ENCODE data around the gene OR2M2. TPM values are rescaled to one million over a fixed set of nuclear protein-coding genes. Genes with fewer than 3 reads are reported as not detected.

The OR2M2 gene, protein sequence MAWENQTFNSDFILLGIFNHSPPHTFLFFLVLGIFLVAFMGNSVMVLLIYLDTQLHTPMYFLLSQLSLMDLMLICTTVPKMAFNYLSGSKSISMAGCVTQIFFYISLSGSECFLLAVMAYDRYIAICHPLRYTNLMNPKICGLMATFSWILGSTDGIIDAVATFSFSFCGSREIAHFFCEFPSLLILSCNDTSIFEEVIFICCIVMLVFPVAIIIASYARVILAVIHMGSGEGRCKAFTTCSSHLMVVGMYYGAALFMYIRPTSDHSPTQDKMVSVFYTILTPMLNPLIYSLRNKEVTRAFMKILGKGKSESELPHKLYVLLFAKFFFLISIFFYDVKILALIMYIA
- polyA plus RNA-seq (ENCODE audit: insufficient read length): not detected

DNA sequence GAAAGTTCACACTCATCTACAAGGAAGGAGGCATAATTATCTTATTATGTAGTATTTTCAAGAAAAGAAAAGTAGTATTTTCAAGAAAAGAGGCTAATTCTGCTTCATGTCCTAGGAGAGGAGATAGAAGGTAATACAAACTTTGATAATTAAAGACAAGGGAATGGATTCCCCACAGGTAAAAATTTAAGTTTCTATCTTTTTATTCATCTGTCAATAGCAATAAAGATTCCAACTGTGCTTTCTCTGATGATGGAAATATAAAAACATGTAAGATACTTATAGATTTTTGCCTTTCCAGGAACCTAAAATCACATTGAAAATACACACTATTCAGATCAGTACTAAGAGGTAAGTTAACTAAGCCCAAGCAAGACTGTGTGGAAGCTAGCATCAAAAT lies at the start of gene OR2M2:
TSS of gene OR2M2 (plus strand) at position 301 of the 400 bp plus-strand sequence. CDS start 5,165 bp downstream, outside the sequence.
- DNase-seq (ENCODE audit: low read depth): no peak

DNA sequence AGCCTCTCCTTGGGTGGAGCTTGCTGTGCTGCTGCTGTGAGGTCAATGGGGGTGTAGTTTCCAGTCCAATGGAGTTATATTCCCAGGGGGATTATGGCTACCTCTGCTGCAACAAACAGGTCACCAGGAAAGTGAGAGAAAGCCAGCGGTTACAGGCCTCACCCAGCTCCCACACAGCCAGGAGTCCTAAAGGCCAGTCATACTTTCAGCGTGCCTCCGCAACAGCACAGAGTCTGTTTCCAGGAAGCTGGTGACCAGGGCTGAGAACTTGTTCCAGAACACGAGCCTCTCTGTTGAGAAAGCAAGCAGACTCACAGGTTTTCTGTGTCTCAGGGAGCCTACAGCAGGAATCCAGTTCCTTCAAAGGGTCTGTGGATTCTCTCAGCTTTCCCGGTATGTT lies 47.0 kb upstream of the OR2M2 start:
- DNase-seq (ENCODE audit: low read depth): no peak

DNA sequence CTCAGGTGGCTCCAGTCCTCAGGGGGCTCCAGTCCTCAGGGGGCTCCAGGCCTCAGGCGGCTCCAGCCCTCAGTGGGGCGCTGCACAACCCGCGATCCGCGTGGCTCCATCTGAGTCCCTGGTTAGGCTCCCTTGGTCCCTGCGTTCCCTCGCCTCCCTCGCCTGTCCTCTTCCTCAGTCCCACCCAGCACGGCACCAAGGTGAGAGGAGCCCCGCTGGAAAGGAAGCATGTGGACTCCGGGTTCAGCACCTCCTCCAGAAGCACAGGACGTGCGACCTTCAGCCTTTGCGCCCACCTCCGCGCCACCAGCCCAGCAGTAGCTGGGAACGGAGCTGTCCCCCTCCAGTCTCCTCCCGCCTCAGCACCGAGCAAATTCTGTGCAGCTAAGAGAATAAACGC lies 37.8 kb upstream of the OR2M2 start:
- DNase-seq (ENCODE audit: low read depth): no peak

DNA sequence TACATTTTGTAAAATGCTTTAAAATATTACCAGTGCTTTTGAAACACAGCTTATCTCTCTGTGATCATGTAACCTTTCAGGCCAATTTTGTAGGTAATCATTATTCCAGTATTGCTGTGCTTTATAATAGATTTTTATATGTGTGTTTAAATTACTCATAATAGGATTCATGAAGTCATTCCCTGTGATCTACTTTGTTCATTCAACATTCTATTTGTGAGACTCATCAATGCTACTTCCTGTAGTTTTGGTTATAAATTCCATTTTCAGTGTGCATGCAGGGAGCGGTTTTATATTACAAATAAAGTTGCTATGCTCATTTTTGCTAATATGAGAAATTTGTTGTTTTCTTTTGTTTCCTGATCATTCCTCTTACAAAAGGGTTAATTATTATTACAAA lies 33.8 kb upstream of the OR2M2 start:
- no peak for DNase-seq (ENCODE audit: low read depth)

DNA sequence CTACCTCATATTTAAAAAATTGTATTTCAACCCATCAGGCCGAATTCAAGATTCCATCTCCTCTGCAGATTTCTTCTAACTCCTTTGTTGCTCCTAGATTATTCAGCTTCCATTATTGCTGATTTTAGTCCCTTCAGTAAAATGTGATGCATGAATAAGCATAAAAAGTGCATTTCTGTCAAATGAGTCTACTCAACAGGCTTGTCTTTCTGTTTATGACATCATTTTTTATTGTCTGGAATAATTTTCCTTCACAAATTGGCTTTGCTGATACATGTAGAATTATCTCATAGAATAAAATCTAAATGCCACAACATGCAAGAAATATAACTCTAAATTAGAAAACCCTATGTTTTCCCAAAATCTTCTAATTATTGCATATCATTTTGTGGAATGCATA lies 31.3 kb upstream of the OR2M2 start:
- no peak for DNase-seq (ENCODE audit: low read depth)

DNA sequence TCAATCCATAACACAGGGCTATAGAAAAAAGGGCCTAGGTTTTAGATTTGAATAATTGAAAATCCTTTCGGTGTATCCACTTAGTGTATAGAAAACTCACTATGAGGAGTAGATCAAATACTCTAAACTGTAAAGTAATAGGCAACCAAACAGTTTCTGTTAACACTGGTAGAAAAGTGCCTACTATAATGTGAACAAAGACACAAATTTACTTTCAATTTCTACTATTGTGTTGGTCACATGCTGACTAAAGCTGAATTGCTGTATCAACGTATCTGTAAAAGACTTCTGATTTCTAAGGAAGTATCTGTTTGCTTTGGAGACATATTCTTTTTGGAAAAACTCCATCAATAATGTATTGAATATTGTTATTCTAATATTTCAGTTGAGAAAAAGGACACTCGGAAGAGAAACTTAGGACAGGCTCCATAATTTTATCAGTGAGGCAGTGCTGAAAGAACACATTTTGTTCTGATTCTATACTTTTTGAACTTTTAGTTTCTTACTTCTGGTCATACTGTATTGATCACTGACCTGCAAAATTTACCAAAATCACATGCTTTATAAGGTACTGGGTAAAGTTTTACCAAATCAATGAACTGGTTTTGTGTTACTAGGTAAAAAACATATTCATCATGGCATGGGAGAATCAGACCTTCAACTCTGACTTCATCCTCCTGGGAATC lies 30.0 kb upstream of the OR2M2 start, which contains the start of gene OR2M5:
TSS of gene OR2M5 (plus strand) at position 636 of the 686 bp plus-strand sequence. CDS start at position 636, 0 bp downstream.
- no peak for DNase-seq (ENCODE audit: low read depth)

DNA sequence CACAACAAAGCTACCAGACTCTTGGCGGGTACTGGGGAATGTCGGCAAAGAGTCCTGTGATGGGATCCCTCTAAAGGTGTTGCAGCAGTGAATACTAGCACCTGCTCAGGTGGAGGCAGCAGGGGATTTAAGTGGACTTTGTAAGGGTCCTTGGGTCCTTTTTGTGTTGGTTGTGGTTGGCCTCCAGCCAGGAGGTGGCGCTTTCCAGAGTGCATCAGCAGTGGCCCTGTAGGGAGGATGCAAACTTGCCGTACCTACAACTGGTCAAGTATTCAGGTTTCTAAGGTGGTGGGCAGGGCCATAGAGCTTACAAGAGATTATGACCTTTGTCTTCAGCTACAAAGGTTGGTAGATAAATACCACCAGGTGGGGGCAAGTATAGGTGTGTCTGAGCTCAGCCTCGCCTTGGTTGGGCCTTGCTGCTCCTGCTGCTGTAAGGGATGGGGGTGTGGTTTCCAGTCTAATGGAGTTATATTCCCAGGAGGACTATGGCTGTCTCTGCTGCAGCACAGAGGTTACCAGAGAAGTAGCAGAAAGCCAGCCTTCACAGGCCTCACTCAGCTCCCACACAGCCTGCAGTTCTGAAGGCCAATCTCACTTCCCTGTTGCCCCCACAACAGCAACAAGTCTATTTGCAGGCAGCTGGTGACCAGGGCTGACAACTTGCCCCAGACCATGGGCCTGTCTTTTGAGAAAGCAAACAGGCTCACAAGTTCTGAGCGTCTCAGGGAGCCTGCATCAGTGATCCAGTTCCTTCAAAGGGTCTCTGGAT lies 22.4 kb upstream of the OR2M2 start:
- DNase-seq (ENCODE audit: low read depth): no peak

DNA sequence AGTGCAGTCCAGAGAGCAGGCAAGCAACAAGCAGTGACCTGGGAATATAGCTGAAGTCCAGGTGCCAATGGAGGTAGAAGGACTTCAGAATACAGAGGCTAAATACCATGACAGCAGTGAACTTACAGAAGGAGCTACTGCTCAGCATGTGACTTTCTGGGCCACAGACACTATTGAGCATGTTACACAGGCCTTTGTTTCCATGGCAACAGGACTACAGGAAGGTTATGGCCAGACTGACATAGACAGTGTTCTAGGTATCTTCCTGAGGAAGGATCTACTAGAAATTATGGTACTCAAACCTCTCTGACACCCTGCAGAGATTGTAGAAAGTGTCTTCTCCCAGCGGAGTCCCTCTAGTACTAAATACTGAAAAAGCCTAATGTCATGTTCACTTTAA lies 18.7 kb upstream of the OR2M2 start:
- no peak for DNase-seq (ENCODE audit: low read depth)

DNA sequence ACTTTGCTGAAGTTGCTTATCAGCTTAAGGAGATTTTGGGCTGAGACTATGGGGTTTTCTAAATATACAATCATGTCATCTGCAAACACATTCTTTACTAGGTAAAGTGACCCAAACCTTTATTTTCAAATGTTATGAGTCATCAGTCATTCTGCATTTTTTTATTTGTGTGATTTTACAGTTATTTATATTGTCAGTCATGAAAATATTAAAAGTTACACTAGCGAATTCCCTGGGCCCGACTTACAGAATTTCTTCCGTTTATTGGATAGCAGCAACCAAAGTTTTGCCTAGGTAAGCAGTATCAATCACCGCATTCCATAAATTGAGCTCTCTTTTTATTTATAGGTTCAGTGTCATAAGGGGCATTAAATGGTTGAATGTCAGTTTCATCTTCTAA lies 15.9 kb upstream of the OR2M2 start:
- DNase-seq (ENCODE audit: low read depth): no peak

DNA sequence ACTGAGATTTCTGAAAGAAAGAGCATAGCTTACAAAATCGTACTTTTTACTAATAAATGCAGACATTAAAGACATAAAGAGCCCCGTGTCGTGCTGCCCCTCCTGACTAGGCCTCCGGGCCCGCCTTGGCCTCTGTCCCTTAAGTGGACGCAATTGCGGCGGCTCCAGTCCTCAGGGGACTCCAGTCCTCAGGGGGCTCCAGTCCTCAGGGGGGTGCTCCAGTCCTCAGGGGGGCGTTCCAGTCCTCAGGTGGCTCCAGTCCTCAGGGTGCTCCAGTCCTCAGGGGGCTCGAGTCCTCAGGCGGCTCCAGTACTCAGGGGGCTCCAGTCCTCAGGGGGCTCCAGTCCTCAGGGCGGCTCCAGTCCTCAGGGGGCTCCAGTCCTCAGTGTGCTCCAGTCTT lies 10.6 kb upstream of the OR2M2 start:
- no peak for DNase-seq (ENCODE audit: low read depth)

DNA sequence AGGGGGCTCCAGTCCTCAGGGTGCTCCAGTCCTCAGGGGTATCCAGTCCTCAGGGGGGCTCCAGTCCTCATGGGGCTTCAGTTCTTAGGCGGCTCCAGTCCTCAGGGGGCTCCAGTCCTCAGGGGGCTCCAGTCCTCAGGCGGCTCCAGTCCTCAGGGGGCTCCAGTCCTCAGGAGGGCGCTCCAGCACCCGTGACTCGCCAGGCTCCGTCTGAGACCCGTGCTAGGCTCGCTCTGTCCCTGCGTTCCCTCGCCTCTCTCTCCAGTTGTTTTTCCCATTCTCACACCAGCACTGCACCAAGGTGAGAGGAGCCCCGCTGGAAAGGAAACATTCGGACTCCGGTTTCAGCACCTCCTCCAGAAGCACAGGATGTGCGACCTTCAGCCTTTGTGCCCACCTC lies 9.4 kb upstream of the OR2M2 start:
- no peak for DNase-seq (ENCODE audit: low read depth)

DNA sequence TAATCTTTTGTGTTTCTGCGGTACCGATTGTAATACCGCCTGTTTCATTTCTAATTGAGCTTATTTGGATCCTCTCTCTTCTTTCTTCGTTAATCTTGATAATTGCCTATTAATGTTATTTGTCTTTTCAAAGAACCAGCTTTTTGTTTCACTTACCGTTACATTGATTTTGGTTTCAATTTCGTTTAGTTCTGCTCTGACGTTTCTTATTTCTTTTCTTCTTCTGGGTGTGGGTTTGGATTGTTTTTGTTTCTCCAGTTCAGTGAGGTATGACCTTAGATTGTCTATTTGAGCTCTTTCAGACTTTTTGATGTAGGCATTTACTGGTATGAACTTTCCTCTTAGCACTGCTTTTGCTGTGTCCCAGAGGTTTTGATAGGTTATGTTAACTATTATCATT lies 9.4 kb downstream of the OR2M2 start:
- DNase-seq (ENCODE audit: low read depth): no peak

DNA sequence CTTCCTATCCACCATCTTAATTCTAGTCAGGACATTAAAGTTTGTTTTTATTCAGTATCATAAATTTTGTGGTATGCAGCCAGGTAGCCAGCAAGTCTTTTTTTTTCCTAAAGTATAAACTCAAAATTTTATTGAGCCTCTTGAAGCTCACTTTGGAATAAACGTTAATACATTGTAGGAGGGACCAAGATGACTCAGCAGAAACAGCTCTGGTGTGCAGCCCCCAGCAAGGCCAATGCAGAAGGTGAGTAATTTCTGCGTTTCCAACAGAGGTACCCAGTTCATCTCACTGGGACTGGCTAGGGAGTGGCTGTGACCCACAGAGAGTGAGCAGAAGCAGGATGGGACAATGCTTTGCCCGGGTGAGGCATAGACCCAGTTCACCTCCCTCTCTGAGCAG lies 12.7 kb downstream of the OR2M2 start:
- DNase-seq (ENCODE audit: low read depth): no peak

DNA sequence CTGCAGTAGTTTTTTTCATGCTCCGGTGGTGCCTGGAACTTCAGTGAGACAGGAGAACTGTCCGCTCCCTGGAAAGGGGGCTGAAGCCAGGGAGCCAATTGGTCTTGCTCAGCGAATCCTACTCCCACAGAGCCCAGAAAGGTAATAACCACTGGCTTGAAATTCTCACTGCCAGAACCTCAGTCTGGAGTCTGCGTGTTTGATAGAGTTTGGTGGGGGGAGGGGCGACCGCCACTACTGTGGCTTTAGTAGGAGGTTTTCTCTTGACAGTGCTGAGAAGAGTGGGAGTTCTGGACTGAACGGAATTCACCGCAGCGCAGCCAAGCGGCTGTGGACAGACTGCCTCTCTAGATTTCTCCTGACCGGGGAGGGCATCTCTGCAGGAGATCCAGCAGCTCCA lies 14.4 kb downstream of the OR2M2 start:
- no peak for DNase-seq (ENCODE audit: low read depth)

DNA sequence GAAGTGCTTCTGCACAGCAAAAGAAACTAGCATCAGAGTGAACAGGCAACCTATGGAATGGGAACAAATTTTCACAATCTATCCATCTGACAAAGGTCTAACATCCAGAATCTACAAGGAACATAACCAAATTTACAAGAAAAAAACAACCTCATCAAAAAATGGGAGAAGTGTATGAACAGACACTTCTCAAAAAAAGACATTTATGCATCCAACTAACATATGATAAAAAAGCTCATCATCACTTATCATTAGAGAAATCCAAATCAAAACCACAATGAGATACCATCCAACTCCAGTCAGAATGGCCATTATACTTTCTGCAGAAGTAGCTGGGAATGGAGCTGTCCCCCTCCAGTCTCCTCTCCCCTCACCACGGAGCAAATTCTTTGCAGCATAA lies 19.5 kb downstream of the OR2M2 start:
- no peak for DNase-seq (ENCODE audit: low read depth)

DNA sequence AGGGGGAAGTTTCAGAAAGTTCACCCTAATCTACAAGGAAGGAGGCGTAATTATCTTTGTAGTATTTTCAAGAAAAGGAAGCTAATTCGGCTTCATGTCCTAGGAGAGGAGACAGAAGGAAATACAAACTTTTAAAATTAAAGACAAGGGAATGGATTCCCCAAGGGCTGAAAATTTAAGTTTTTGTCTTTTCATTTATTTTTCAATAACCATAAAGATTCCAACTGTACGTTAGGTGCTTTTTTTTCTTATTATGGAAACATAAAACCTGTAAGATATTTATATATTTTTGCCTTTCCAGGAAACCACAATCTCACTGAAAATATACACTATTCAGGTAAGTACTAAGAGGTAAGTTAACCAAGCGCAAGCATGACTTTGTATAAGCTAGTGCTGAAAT lies 22.3 kb downstream of the OR2M2 start, which contains the start of gene OR2M3:
TSS of gene OR2M3 (plus strand) at position 301 of the 400 bp plus-strand sequence. CDS start 5,803 bp downstream, outside the sequence.
- no peak for DNase-seq (ENCODE audit: low read depth)

DNA sequence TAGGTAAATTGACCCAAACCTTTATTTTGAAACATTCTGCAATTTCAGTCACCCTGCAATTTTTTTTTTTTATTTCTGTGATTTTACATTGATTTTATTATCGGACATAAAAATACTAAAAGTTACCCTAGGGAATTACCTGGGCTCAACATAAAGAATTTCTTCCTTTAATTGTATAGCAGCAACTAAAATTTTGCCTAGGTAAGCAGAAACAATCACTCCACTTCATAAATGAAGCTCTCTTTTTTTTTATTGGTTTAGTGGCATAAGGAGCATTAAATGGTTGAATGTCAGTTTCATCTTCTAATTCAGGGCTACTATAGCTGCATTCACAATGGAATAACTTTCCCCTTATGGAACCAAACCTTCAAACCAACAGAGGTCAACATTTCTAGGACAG lies 41.3 kb downstream of the OR2M2 start:
- no peak for DNase-seq (ENCODE audit: low read depth)

DNA sequence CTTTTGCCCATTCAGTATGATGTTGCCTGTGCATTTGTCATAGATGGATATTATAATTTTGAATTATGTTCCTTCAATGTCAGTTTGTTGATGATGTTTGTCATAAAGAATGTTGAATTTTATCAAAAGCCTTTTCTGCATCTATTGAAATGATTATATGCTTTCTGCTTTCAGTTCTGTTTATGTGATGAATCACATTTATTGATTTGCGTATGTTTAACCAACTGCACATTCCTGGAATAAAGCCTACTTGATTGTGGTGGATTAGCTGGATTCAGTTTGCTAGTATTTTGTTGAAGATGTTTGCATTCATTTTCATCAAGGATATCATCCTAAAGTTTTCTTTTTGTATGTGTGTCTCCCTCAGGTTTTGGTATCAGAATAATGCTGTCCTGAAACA lies 50.9 kb downstream of the OR2M2 start:
- no peak for DNase-seq (ENCODE audit: low read depth)

DNA sequence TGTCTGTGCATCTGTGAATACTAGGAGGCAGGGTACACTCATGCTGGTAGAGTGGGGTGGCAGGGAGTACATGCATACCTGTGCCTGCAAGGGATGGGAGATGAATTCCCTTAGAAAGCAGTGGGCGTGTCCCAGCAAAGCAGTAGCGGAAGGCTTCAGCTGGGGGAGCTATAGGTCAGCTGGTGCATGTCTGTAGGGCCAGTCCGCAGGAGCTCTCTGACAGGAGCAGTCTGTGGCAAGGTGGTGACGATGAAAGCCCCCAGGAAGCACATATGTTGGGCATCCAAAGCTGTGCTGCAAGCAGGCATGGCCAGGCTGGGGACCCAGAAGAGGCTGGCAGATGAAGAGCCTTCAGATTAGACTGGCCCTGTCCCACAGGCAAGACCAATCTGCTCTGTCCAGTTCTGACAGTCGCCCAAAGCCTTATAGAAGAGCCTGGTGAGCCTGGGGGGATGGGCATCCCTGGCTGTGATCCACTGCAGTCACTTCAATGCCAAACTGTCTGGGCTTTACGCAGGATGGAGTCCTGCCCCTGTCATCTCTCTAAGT lies 54.8 kb downstream of the OR2M2 start:
- no peak for DNase-seq (ENCODE audit: low read depth)
